OCI-LY7 (cell line): ENCODE measurements around the gene NDC1. TPM values are rescaled to one million over a fixed set of nuclear protein-coding genes. Genes with fewer than 3 reads are reported as not detected.
"Not testable (repeated sequence)": the region's sequence is repeated elsewhere in the genome, so short reads cannot be mapped to it uniquely, and the experiment has no call there.

Experiments
- Bru-seq: library from RNA; stranded (reverse); fragments of 400-500 nt; gene quantifications from one replicate; lab custom pipeline; 2021; lab: Mats Ljungman, UMichigan
- BruChase-seq, 2 experiments: library from RNA; stranded (reverse); fragments of 400-500 nt; gene quantifications; one replicate each; lab custom pipeline; 2021; lab: Mats Ljungman, UMichigan
- BruUV-seq: library from RNA; stranded (reverse); fragments of 400-500 nt; replicated peaks from 2 replicates; lab custom pipeline; 2021; lab: Mats Ljungman, UMichigan
- CTCF ChIA-PET: fragments of 300-600 bp; sonication (Branson Sonifier 250); formaldehyde crosslinking; loops from one replicate; lab custom pipeline; 2022; ENCODE audit warnings: antibody characterized with exemption; ENCODE audit not compliant: unreplicated experiment; lab: Charles Lee
- POLR2A ChIA-PET: fragments of 300-600 bp; sonication (Branson Sonifier 250); formaldehyde crosslinking; loops from one replicate; lab custom pipeline; 2022; ENCODE audit warnings: antibody characterized with exemption; lab: Charles Lee
- DNase-seq: peaks from one replicate; pipeline ENCODE4 v3.0.0-alpha.2; 2015; ENCODE audit warnings: low spot score
- H2AFZ ChIP-seq: fragments of 200-600 bp; sonication (generic), shearing (Covaris generic); 2 replicates; pipeline ENCODE4 v1.6.1; 2014; ENCODE audit warnings: mild to moderate bottlenecking, antibody characterized with exemption, low read length, moderate library complexity
- H3K27ac ChIP-seq: fragments of 200-600 bp; sonication (generic); 2 replicates; pipeline ENCODE4 v1.5.1; 2014; ENCODE audit warnings: mixed run types, low read depth, mild to moderate bottlenecking, moderate library complexity, low read length, inconsistent platforms; ENCODE audit not compliant: poor library complexity, severe bottlenecking
- H3K36me3 ChIP-seq: fragments of 200-600 bp; sonication (generic); 2 replicates; pipeline ENCODE4 v1.6.1; 2014; ENCODE audit warnings: mild to moderate bottlenecking, antibody characterized with exemption, low read length, moderate library complexity, mixed read lengths; ENCODE audit not compliant: insufficient read depth
- H3K4me1 ChIP-seq: fragments of 200-600 bp; sonication (generic); 2 replicates; pipeline ENCODE4 v1.5.1; 2014; ENCODE audit warnings: mild to moderate bottlenecking, low read length; ENCODE audit not compliant: insufficient read depth, poor library complexity, severe bottlenecking
- H3K4me2 ChIP-seq: fragments of 200-600 bp; sonication (generic); 2 replicates; pipeline ENCODE4 v1.6.1; 2014; ENCODE audit warnings: mild to moderate bottlenecking, low read length
- H3K4me3 ChIP-seq: fragments of 200-600 bp; sonication (generic); 2 replicates; pipeline ENCODE4 v1.5.1; 2014; ENCODE audit warnings: mild to moderate bottlenecking, low read depth, low read length; ENCODE audit not compliant: poor library complexity, severe bottlenecking
- H3K79me2 ChIP-seq: fragments of 200-600 bp; sonication (generic); 2 replicates; pipeline ENCODE4 v1.6.1; 2016; ENCODE audit warnings: low read depth, mild to moderate bottlenecking, low read length, moderate library complexity, mixed read lengths; ENCODE audit not compliant: insufficient read depth
- H3K9me2 ChIP-seq: fragments of 200-600 bp; sonication (generic); 2 replicates; pipeline ENCODE4 v1.6.1; 2016; ENCODE audit warnings: mild to moderate bottlenecking, low read length, mixed read lengths; ENCODE audit not compliant: insufficient read depth
- H3K9me3 ChIP-seq: fragments of 200-600 bp; sonication (generic); 2 replicates; pipeline ENCODE4 v1.6.1; 2014; ENCODE audit warnings: mild to moderate bottlenecking, mixed run types, low read length, mixed read lengths
- H4K20me1 ChIP-seq: fragments of 200-600 bp; sonication (generic); 2 replicates; pipeline ENCODE4 v1.6.1; 2014; ENCODE audit warnings: mild to moderate bottlenecking, antibody characterized with exemption, low read length, moderate library complexity, mixed read lengths; ENCODE audit not compliant: insufficient read depth
- CTCF ChIP-seq: fragments of 200-600 bp; sonication (generic); conservative IDR thresholded peaks from 2 replicates; pipeline ENCODE4 v1.5.1; 2014; ENCODE audit warnings: mild to moderate bottlenecking, antibody characterized with exemption, low read length, moderate library complexity, mixed read lengths
- EZH2phosphoT487 ChIP-seq: fragments of 200-600 bp; sonication (generic); IDR thresholded peaks from 2 replicates; pipeline ENCODE4 v1.6.1; 2018; ENCODE audit warnings: low read depth, borderline replicate concordance, mild to moderate bottlenecking, mixed run types, antibody characterized with exemption, low read length, moderate library complexity, mixed read lengths
- intact Hi-C: fragments of 100-400 bp; cut with micrococcal nuclease; formaldehyde crosslinking; loops from one replicate; pipeline ENCODE4 v1.10.0; 2022; ENCODE audit not compliant: unreplicated experiment
- long read RNA-seq: library from polyadenylated mRNA; stranded (forward); transcript quantifications from one replicate; pipeline ENCODE4 v2.0.0, GENCODE V29; 2022
- total RNA-seq, 2 experiments: library from RNA; depleted of rRNA in 1 of 2; stranded (reverse); fragments of >200 nt in 1 of 2; shearing (Covaris generic) in 1 of 2; gene quantifications; 2 replicates each; pipeline ENCODE4 v1.2.3, GENCODE V29; 2014 to 2022

The NDC1 gene, protein sequence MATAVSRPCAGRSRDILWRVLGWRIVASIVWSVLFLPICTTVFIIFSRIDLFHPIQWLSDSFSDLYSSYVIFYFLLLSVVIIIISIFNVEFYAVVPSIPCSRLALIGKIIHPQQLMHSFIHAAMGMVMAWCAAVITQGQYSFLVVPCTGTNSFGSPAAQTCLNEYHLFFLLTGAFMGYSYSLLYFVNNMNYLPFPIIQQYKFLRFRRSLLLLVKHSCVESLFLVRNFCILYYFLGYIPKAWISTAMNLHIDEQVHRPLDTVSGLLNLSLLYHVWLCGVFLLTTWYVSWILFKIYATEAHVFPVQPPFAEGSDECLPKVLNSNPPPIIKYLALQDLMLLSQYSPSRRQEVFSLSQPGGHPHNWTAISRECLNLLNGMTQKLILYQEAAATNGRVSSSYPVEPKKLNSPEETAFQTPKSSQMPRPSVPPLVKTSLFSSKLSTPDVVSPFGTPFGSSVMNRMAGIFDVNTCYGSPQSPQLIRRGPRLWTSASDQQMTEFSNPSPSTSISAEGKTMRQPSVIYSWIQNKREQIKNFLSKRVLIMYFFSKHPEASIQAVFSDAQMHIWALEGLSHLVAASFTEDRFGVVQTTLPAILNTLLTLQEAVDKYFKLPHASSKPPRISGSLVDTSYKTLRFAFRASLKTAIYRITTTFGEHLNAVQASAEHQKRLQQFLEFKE
- total RNA-seq (2014; rRNA removed; shearing (Covaris generic)) (40.0 and 51.8 TPM in 2 replicates), total RNA-seq (2022) (61.8 and 71.5 TPM in 2 replicates), Bru-seq, nascent RNA (percentile 94 among the genes with signal in this experiment), BruChase-seq, experiment 1, labeled RNA remaining after a 6-hour chase (percentile 95 among the genes with signal in this experiment), BruChase-seq, experiment 2, labeled RNA remaining after a 2-hour chase (percentile 95 among the genes with signal in this experiment)
- long read RNA-seq, full-length matches to known transcripts, result 125 of 179 reads
- long read RNA-seq, partial matches to known transcripts, result 24 of 179 reads
- long read RNA-seq, other reads (novel, unspliced or antisense), result 30 of 179 reads

GRCh38 chr1:53837924-53838653 is at the start of gene NDC1:
Gene NDC1 (minus strand): TSS chr1:53838296. CDS start chr1:53838261, 35 bp downstream.
- H3K36me3 ChIP-seq, result peaks cover 36% of the 10 kb centered on the region
- peak; percentile 23; the same call in 1 of the 2 replicates for TF ChIP-seq CTCF
- no peak for TF ChIP-seq EZH2phosphoT487
- H3K4me2 ChIP-seq, result peak within 1 kb of the TSS; percentile 89
- CTCF ChIA-PET, result interaction anchor here (0.6 kb wide), 1 partner anchor 587 kb away, joined by 3 read pairs; no protein-coding TSS in a partner anchor
- POLR2A ChIA-PET, result interaction anchor here (1.0 to 4.4 kb wide), 4 partner anchors 12 to 108 kb away, joined by 3 to 23 read pairs (median 4); partner anchors contain the start of genes IFT25 and LRRC42
- BruUV-seq, result no TSS peak
- peaks cover 17% of the 10 kb centered on the region; the same call in 1 of the 2 replicates for H3K9me3 ChIP-seq
- peaks cover 17% of the 10 kb centered on the region for H4K20me1 ChIP-seq
- intact Hi-C loops, result loop anchor here (1.0 to 10.0 kb wide), 3 partner anchors 108 to 1783 kb away; partner anchors contain the start of genes BTF3L4, LRRC42, TCEANC2 and TMEM59
- H3K4me3 ChIP-seq, result peak within 1 kb of the TSS; percentile 83
- H3K4me1 ChIP-seq, result peaks cover 32% of the 10 kb centered on the region
- peak within 1 kb of the TSS; percentile 95 for H2AFZ ChIP-seq
- H3K79me2 ChIP-seq, result peaks cover 50% of the 10 kb centered on the region
- peak; percentile 96 for DNase-seq
- no peaks in the 10 kb centered on the region for H3K9me2 ChIP-seq
- peak within 1 kb of the TSS; percentile 83 for H3K27ac ChIP-seq

DNA sequence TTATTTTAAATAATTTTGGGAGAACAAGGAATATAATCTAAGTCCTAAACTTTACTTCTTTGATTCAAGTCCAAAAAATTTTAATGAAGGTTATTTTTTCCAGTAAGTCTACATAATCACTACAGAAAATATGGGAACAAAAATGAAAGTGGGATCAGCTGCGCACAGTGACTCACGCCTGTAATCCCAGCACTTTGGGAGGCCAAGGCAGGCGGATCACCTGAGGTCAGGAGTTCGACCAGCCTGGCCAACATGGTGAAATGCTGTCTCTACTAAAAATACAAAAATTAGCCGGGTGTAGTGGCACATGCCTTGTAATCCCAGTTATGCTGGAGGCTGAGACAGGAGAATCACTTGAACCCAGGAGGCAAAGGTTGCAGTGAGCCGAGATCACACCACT is 45.5 kb upstream of the NDC1 start:
- POLR2A ChIA-PET, result interaction anchor here (0.8 to 1.5 kb wide), 3 partner anchors 15 to 76 kb away, joined by 3 to 4 read pairs (median 3); no protein-coding TSS in a partner anchor
- H3K9me3 ChIP-seq, H3K4me1 ChIP-seq, H3K4me3 ChIP-seq, H4K20me1 ChIP-seq, intact Hi-C loops, H3K79me2 ChIP-seq, H3K27ac ChIP-seq, H3K9me2 ChIP-seq, H2AFZ ChIP-seq, CTCF ChIA-PET, H3K4me2 ChIP-seq, BruUV-seq, DNase-seq: not testable (repeated sequence)
- H3K36me3 ChIP-seq, result peaks cover 12% of the 10 kb centered on the region

DNA sequence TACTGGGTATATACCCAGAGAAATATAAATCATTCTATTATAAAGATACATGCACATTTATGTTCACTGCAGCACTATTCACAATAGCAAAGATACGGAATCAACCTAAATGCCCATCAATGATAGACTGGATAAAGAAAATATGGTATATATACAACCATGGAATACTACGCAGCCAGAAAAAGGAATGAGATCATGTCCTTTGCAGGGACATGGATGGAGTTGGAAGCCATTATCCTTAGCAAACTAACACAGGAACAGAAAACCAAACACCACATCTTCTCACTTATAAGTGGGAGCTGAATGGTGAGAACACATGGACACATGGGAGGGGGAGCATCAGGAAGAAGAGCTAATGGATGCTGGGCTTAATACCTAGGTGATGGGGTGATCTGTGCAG is 43.8 kb upstream of the NDC1 start:
- H3K27ac ChIP-seq, H3K9me2 ChIP-seq, DNase-seq, BruUV-seq, H3K9me3 ChIP-seq, CTCF ChIA-PET, H3K79me2 ChIP-seq, intact Hi-C loops, H2AFZ ChIP-seq, H3K4me2 ChIP-seq, H3K4me3 ChIP-seq, H3K4me1 ChIP-seq, H4K20me1 ChIP-seq: not testable (repeated sequence)
- H3K36me3 ChIP-seq, result peaks cover 20% of the 10 kb centered on the region
- POLR2A ChIA-PET, result interaction anchor here (0.7 kb wide), 2 partner anchors 8 to 159 kb away, joined by 3 read pairs; no protein-coding TSS in a partner anchor
